Measurements from ENCODE around the gene MAP3K12. TPM values are rescaled to one million over a fixed set of nuclear protein-coding genes. Genes with fewer than 3 reads are reported as not detected.

Gene MAP3K12
- total RNA-seq, 2 donors from 2014 or later, result 18.8 to 23.7 TPM

DNA sequence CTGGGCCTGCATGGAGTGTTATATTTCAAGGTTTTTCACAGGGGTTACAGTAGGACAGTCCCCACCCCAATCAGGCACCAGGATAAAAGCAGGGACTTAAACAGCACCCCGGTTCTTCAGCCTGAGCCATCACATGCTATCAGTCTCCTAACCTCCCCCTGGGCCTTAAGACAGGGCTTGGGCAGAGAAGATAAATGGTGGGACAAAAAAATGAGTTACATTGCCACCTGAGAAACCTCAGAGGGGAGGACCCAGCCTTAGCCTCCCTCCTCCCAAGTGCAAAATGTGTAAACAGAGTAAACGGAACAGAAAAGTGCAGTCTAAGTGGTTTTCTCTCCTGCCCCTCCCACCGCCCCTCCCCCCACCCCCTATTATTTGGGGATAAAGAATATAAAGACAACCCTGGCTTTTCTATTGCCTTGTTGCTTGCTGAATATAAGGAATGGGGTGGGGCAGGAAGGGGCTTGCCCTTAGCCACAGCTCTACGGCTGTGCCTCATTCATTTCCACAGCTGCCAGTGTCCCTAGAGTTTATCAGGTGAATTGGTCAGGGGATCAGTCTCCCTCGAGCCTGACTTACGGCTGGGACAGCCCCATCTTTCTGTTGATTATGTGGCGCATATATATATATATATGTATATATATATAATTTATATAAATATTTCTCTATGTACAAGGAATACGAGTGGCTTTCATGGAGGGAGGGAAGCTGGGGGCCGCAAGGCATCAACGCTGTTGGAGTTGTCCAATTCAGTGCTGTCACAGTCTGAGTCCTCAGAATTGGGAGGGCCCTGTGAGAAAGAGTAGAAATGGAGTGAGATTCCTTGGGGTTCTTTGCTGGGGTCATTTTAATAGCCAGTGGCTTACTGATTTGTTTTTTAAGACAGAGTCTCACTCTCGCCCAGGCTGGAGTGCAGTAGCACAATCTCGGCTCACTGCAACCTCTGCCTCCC lies 18.5 kb downstream of the MAP3K12 start:
- Mint-ChIP-seq H3K27me3 (ENCODE audit: low read depth) (no peaks in the 10 kb centered on the region), H3K36me3 (ENCODE audit: insufficient read depth in 2 of 2) (peaks cover 15 to 34% of the 10 kb centered on the region in 2 donors)
- no peak for ATAC-seq (replicated peaks in 1 of 2)

DNA sequence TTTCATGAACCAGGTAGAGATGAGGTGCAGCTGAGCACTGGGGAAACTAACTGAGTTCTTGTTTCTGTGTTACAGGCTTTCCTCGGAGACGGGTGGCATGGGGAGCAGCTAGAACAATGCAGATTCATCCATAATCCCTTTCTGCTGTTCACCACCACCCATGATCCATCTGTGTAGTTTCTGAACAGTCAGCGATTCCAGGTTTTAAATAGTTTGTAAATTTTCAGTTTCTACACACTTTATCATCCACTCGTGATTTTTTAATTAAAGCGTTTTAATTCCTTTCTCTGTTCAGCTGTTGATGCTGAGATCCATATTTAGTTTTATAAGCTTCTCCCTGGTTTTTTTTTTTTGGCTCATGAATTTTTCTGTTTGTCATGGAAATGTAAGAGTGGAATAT lies 19.9 kb downstream of the MAP3K12 start:
- no peak overlapping the region for H3K4me3 Mint-ChIP-seq
- no peak for DNase-seq
- H3K27ac Mint-ChIP-seq, result peak overlapping the region; percentile 84
- no peaks in the 10 kb centered on the region for H3K9me3 Mint-ChIP-seq
- peaks cover 17 to 43% of the 10 kb centered on the region in 2 donors for H3K36me3 Mint-ChIP-seq (ENCODE audit: insufficient read depth in 2 of 2)
- no peak for ATAC-seq (replicated peaks in 1 of 2)
- peaks cover 40% of the 10 kb centered on the region for H3K4me1 Mint-ChIP-seq (ENCODE audit: low read depth)
- no peaks in the 10 kb centered on the region for H3K27me3 Mint-ChIP-seq (ENCODE audit: low read depth)

More for the DNA sequence above, 18.5 kb downstream of the MAP3K12 start:
- Mint-ChIP-seq H3K4me1 (ENCODE audit: low read depth) (peaks cover 28% of the 10 kb centered on the region), H3K4me3 (no peak overlapping the region), H3K9me3 (no peaks in the 10 kb centered on the region), H3K27ac (no peak overlapping the region)
- DNase-seq, result no peak

DNA sequence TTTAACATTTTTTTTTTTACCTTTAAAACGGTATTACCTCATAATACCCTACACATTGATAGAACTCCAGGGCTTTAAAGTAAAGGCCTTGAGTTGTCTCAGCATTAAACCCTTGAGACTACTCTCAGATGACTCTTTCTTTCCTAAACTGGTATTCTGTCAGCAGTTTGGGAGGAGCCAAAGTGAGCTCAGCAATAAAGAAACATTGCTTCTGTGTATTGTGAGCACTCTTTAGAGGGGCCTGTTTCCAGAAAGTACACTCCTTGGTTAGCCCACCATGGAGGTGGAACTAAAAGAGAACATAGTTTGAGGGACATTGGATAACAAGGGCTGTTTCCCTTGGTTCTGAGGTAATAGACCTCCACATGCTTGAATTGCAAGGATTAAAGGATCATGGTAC lies 20.4 kb downstream of the MAP3K12 start:
- DNase-seq, result no peak

DNA sequence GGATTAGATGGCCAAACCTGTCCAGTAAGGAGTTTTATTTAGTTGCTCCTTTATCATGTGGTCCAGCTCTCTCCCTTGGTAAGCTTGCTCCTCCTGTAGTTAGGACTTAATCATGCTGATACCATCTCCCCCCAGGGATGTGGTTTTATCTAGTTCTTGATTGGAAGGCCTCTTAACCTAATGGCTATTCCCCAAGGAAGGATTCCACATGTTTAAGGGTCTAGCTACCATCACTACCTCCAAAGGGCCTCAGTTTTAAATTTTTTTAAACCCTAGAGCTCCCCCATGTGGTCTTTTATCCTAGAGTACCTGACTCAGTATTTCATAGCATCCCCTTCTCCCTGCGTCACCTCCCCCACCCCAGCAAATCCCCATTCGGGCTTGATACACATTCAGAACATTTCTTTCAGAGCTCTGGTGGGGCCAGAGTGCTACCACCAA lies 22.5 kb downstream of the MAP3K12 start:
- peak overlapping the region; percentile 99 for H3K27ac Mint-ChIP-seq
- peaks cover 18 to 58% of the 10 kb centered on the region in 2 donors for H3K36me3 Mint-ChIP-seq (ENCODE audit: insufficient read depth in 2 of 2)
- no peaks in the 10 kb centered on the region for H3K9me3 Mint-ChIP-seq
- DNase-seq (no peak), ATAC-seq (replicated peaks in 1 of 2) (peak; percentile 24 to 35)
- peaks cover 59% of the 10 kb centered on the region for H3K4me1 Mint-ChIP-seq (ENCODE audit: low read depth)
- no peaks in the 10 kb centered on the region for H3K27me3 Mint-ChIP-seq (ENCODE audit: low read depth)
- H3K4me3 Mint-ChIP-seq, result no peak overlapping the region

More for the DNA sequence above, 20.4 kb downstream of the MAP3K12 start:
- Mint-ChIP-seq H3K27ac (peak overlapping the region; percentile 84), H3K36me3 (ENCODE audit: insufficient read depth in 2 of 2) (peaks cover 15 to 48% of the 10 kb centered on the region in 2 donors), H3K9me3 (no peaks in the 10 kb centered on the region), H3K4me3 (no peak overlapping the region), H3K27me3 (ENCODE audit: low read depth) (no peaks in the 10 kb centered on the region), H3K4me1 (ENCODE audit: low read depth) (peaks cover 43% of the 10 kb centered on the region)
- peak in 1 of 2 donors; percentile 20 for ATAC-seq (replicated peaks in 1 of 2)

DNA sequence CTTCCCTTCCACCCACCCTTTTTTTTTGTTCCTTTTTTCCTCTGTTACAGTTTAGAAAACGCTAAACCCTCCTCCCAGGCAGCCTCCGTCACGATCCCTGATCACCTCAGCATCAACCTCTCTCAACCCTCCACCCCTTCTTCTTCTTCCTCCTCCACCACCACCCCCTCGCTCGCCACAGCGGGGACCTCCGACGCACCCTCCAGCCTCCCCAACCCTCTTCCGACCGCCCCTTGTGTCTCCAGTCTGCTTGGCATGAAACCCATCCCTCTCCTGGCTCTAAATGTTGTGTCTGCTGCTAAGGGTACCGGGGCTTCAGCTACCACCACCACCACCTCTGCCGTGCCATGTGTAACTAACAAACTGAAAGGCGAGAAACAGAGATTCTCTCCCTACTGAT lies 24.4 kb downstream of the MAP3K12 start:
- H3K9me3 Mint-ChIP-seq, result no peaks in the 10 kb centered on the region

DNA sequence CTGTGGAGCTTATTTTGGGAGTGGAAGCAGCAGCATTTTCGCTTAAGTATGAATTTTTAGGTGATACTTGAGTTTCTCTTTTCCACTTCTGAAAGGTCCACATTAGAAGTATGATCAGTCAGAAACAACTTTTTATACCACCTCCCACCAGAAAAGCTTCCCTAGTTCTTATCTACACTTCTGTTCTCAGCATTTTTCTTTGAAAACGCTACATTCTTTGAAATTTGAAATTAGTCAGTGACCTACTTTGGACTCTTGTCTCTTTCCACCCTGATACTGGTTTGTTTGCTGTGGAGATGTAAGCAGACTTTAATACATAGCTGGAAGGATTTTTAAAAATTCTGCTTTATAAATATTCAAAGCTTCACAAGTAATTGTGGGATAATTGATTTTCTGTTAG lies 25.2 kb downstream of the MAP3K12 start:
- Mint-ChIP-seq H3K4me1 (ENCODE audit: low read depth) (peaks cover 72% of the 10 kb centered on the region), H3K4me3 (peak overlapping the region; percentile 18 to 80), H3K9me3 (no peaks in the 10 kb centered on the region), H3K27me3 (ENCODE audit: low read depth) (no peaks in the 10 kb centered on the region), H3K36me3 (ENCODE audit: insufficient read depth in 2 of 2) (peaks cover 20 to 56% of the 10 kb centered on the region in 2 donors), H3K27ac (peak overlapping the region; percentile 99)
- peak in 1 of 2 donors; percentile 12 for ATAC-seq (replicated peaks in 1 of 2)
- DNase-seq, result no peak

More for the DNA sequence above, 24.4 kb downstream of the MAP3K12 start:
- H3K4me3 Mint-ChIP-seq, result peak overlapping the region; percentile 18 to 80
- H3K36me3 Mint-ChIP-seq (ENCODE audit: insufficient read depth in 2 of 2), result peaks cover 22 to 62% of the 10 kb centered on the region in 2 donors
- H3K4me1 Mint-ChIP-seq (ENCODE audit: low read depth), result peaks cover 72% of the 10 kb centered on the region
- ATAC-seq (replicated peaks in 1 of 2), result peak; percentile 20 to 32
- H3K27ac Mint-ChIP-seq, result peak overlapping the region; percentile 99
- H3K27me3 Mint-ChIP-seq (ENCODE audit: low read depth), result no peaks in the 10 kb centered on the region
- DNase-seq, result no peak

DNA sequence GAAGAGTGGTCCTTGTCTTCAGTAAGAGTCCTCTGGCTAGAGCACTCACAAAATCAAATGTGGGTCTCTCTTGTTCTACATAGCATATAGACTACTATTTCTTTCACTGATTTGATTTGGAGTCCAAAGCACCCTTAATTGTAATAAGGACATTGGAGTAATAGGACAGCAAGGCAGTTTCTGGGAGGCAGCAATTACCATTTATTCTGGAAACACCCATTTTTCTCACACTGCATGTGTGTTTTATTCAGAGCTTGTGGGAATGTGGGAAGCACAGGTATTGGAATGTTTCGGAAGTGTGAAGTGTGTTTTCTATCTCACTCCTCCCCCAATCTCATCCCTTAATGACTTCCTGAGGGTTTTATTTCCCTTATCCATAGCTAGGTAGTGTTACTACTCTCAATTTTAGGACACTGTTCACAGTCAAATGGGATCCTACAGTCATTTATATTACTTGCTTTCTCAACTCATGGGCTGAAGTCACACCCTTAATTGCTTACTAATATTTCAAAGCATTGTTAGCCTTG lies 27.1 kb downstream of the MAP3K12 start:
- H3K9me3 Mint-ChIP-seq, result no peaks in the 10 kb centered on the region
- DNase-seq, result no peak
- peaks cover 23 to 63% of the 10 kb centered on the region in 2 donors for H3K36me3 Mint-ChIP-seq (ENCODE audit: insufficient read depth in 2 of 2)
- no peaks in the 10 kb centered on the region for H3K27me3 Mint-ChIP-seq (ENCODE audit: low read depth)
- peaks cover 75% of the 10 kb centered on the region for H3K4me1 Mint-ChIP-seq (ENCODE audit: low read depth)
- H3K27ac Mint-ChIP-seq, result peak overlapping the region; percentile 90
- H3K4me3 Mint-ChIP-seq, result peak overlapping the region in 1 of 2 donors; percentile 65
- no peak for ATAC-seq (replicated peaks in 1 of 2)

DNA sequence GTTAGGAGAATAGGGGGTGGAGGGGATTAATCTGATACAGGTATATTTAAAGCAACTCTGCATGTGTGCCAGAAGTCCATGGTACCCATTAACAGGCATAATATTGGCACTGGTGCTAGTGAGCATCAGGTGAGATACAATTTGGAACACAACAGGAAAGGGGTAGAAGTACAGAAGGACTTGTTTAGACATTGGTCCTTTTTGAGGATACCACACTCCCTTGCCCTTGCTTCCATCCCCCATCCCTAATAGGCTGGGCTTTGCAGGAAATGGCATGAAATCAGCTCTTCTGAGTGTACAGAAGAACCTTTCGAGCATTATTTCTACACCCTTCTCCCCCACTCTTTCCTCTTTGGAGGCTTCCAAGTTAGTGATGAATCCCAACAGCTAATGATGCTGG lies 31.0 kb downstream of the MAP3K12 start:
- no peaks in the 10 kb centered on the region for H3K9me3 Mint-ChIP-seq
- peaks cover 32 to 59% of the 10 kb centered on the region in 2 donors for H3K36me3 Mint-ChIP-seq (ENCODE audit: insufficient read depth in 2 of 2)

DNA sequence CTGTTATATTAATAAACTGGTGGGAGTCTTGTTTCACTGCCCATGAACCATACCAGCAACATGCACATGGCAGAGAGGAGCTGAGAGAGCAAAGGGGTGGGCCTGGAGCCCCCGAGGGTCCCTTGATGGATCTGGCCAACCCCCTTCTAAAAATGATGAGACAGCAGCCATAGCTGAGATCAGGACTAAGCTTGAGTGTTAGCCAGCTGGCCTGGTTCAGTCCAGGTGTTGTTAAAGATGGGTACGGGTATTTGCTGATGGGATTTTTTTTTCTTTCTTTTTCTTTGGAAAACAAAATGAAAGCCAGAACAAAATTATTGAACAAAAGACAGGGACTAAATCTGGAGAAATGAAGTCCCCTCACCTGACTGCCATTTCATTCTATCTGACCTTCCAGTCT lies 31.4 kb downstream of the MAP3K12 start:
- Mint-ChIP-seq H3K4me3 (no peak overlapping the region), H3K4me1 (ENCODE audit: low read depth) (peaks cover 53% of the 10 kb centered on the region), H3K27ac (peak overlapping the region; percentile 81), H3K36me3 (ENCODE audit: insufficient read depth in 2 of 2) (peaks cover 34 to 61% of the 10 kb centered on the region in 2 donors), H3K9me3 (no peaks in the 10 kb centered on the region), H3K27me3 (ENCODE audit: low read depth) (no peaks in the 10 kb centered on the region)
- DNase-seq, result no peak
- no peak for ATAC-seq (replicated peaks in 1 of 2)

More for the DNA sequence above, 31.0 kb downstream of the MAP3K12 start:
- H3K4me1 Mint-ChIP-seq (ENCODE audit: low read depth), result peaks cover 57% of the 10 kb centered on the region
- H3K4me3 Mint-ChIP-seq, result no peak overlapping the region
- H3K27me3 Mint-ChIP-seq (ENCODE audit: low read depth), result no peaks in the 10 kb centered on the region
- ATAC-seq (replicated peaks in 1 of 2), result no peak
- H3K27ac Mint-ChIP-seq, result peak overlapping the region; percentile 34
- no peak for DNase-seq

DNA sequence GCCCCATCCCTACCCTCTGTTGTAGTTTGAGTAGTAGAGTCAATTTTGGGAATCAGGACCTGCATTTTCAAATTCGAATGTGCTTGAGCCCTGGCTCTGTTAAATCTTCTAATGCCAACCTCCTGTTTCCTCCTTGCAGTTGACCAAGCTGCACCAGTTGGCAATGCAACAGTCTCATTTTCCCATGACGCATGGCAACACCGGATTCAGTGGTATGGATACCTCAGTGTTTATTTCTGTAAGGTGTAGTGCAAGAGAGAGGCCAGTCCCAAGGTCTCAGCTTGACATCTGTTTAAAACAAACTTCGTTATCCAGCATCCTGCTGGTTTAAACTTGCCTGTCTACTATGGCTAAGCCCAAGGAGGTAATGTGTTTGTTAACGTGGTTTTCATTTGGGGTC lies 32.2 kb downstream of the MAP3K12 start:
- H3K36me3 Mint-ChIP-seq (ENCODE audit: insufficient read depth in 2 of 2), result peaks cover 33 to 65% of the 10 kb centered on the region in 2 donors
- peaks cover 45% of the 10 kb centered on the region for H3K4me1 Mint-ChIP-seq (ENCODE audit: low read depth)
- ATAC-seq (replicated peaks in 1 of 2) (no peak), DNase-seq (no peak)
- H3K4me3 Mint-ChIP-seq, result no peak overlapping the region
- H3K27ac Mint-ChIP-seq, result peak overlapping the region; percentile 81
- no peaks in the 10 kb centered on the region for H3K9me3 Mint-ChIP-seq
- no peaks in the 10 kb centered on the region for H3K27me3 Mint-ChIP-seq (ENCODE audit: low read depth)

DNA sequence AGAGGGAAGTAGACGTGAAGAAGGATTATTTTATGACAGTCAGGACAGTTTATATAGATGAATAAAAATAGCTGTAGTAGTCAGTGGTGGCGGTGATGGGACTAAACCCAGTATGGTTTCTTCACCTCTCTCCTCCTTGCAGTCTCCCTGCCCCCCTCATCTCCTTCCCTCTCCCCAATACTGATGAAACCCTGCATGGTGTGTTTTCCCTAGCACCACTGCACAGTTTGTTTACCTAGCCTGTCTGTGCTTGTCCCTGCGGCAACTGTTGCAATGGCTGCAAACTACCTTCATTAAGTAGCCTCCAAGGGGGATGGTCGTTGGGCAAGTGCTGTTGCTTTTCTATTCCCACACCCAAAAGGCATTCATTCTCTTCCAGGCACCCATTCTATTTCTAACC lies 32.6 kb downstream of the MAP3K12 start:
- no peaks in the 10 kb centered on the region for H3K9me3 Mint-ChIP-seq
- no peaks in the 10 kb centered on the region for H3K27me3 Mint-ChIP-seq (ENCODE audit: low read depth)
- H3K36me3 Mint-ChIP-seq (ENCODE audit: insufficient read depth in 2 of 2), result peaks cover 28 to 64% of the 10 kb centered on the region in 2 donors
- H3K4me3 Mint-ChIP-seq, result no peak overlapping the region
- peak overlapping the region; percentile 59 for H3K27ac Mint-ChIP-seq
- ATAC-seq (replicated peaks in 1 of 2) (no peak), DNase-seq (no peak)
- H3K4me1 Mint-ChIP-seq (ENCODE audit: low read depth), result peaks cover 41% of the 10 kb centered on the region

DNA sequence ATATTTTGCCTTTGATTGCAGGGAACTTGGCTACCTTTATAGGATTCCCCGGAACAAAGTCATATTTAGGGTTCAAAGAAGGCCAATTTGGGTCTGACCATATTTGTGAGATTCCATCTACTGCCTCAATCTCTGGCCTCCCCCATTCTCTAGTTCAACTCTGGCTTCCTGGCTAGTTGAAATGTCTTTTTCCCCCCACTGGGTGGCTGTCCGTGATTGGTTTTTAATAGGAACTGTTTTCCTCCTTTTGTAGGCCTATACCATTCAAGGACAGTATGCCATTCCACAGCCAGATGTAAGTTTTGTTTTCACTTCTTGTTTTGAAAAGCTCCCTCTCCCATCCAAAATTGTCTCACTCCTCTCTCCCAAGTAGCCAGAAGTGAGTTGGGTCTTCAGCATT lies 33.6 kb downstream of the MAP3K12 start:
- ATAC-seq (replicated peaks in 1 of 2) (no peak), DNase-seq (no peak)
- Mint-ChIP-seq H3K36me3 (ENCODE audit: insufficient read depth in 2 of 2) (peaks cover 31 to 67% of the 10 kb centered on the region in 2 donors), H3K27me3 (ENCODE audit: low read depth) (no peaks in the 10 kb centered on the region), H3K4me3 (no peak overlapping the region), H3K9me3 (no peaks in the 10 kb centered on the region), H3K27ac (peak overlapping the region; percentile 19), H3K4me1 (ENCODE audit: low read depth) (peaks cover 40% of the 10 kb centered on the region)

DNA sequence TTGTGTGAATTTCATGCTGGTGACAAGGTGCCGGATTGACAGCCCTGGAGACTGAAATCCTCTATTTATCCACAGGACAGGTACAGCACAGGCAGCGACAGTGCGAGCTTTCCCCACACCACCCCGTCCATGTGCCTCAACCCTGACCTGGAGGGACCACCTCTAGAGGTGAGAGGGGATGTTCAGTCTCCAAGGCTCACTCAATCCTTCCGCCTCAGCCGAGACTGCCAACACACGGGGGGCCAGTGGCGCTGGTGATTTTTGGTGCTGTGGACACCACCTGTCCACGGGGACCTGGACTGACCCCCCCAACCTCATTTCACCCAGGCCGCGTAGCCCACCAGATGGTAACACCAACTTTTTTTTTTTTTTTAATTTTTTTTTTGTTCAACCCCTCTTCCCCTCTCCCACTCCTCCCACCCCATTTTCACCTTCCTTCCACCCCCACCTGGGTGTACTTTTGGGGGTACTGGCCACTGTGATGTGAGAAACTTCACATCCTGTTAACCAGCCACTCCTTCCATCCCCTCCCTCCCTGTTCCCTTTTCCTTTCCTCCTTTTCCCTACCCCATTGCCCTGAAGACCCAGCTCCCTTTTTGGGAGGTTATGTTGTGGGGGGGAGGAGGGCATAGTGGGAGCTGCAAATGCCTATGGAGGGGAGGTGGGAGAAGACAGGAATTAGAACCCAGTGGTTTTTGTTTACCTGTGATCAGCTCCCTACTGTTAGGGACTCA lies 34.4 kb downstream of the MAP3K12 start:
- Mint-ChIP-seq H3K27ac (peak overlapping the region; percentile 57), H3K9me3 (no peaks in the 10 kb centered on the region), H3K4me3 (no peak overlapping the region), H3K36me3 (ENCODE audit: insufficient read depth in 2 of 2) (peaks cover 34 to 73% of the 10 kb centered on the region in 2 donors), H3K4me1 (ENCODE audit: low read depth) (peaks cover 44% of the 10 kb centered on the region), H3K27me3 (ENCODE audit: low read depth) (no peaks in the 10 kb centered on the region)
- DNase-seq (no peak), ATAC-seq (replicated peaks in 1 of 2) (peak in 1 of 2 donors; percentile 21)
